GM10248 (cell line): Measurements from ENCODE around the gene THSD7A.

Experiments used
- CTCF ChIA-PET: fragments of 300-600 bp; sonication (Branson Sonifier 250); formaldehyde crosslinking; extraction: SDS; loops from one replicate; lab custom pipeline; 2021; ENCODE audit warnings: antibody characterized with exemption; lab: Yijun Ruan, JAX
- POLR2A ChIA-PET: fragments of 350-650 bp; sonication (Branson Sonifier 250); formaldehyde crosslinking; extraction: SDS; loops from one replicate; lab custom pipeline; 2020; ENCODE audit warnings: antibody characterized with exemption; lab: Yijun Ruan, JAX
- DNase-seq: peaks from one replicate; pipeline ENCODE4 v3.0.0; 2012; ENCODE audit errors: extremely low spot score
- TF ChIP-seq, protein P1 (sequence below): IDR thresholded peaks from 2 replicates; pipeline ENCODE4 v1.5.1; 2012; ENCODE audit warnings: mild to moderate bottlenecking, low read depth; ENCODE audit errors: extremely low read depth, missing control alignments, control extremely low read depth

Gene THSD7A

DNA sequence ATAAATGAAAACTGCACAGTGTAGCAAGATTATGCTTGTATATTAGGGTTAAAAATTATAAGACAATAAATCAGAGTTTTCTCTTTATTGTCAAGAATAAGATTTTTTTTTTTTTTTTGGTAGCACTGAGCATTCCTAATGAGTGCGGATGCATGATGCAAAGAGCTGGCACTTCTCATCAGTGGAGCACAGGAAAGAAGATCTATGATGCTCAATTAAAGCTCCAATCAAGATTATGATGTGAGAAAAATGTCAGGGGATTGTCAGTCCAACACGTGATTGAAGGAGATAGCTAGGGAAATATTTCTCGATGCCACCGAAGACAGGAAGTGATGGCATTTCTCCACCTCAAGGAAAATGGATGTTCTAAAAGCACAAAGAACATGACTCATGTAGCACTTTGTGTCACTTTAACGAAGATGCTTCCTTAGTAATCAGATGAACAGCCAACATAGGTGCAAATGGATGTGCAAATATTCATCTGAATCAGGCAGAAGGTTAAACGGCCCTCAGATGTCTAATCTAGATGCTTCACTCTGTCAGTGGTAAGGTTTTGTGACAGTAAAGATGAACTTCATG, 240.9 kb downstream of the THSD7A start:
- ChIA-PET POLR2A (no interaction called here), CTCF (no interaction called here)
- TF ChIP-seq, protein P1, sequence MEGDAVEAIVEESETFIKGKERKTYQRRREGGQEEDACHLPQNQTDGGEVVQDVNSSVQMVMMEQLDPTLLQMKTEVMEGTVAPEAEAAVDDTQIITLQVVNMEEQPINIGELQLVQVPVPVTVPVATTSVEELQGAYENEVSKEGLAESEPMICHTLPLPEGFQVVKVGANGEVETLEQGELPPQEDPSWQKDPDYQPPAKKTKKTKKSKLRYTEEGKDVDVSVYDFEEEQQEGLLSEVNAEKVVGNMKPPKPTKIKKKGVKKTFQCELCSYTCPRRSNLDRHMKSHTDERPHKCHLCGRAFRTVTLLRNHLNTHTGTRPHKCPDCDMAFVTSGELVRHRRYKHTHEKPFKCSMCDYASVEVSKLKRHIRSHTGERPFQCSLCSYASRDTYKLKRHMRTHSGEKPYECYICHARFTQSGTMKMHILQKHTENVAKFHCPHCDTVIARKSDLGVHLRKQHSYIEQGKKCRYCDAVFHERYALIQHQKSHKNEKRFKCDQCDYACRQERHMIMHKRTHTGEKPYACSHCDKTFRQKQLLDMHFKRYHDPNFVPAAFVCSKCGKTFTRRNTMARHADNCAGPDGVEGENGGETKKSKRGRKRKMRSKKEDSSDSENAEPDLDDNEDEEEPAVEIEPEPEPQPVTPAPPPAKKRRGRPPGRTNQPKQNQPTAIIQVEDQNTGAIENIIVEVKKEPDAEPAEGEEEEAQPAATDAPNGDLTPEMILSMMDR, result no peak
- DNase-seq, result no peak

DNA sequence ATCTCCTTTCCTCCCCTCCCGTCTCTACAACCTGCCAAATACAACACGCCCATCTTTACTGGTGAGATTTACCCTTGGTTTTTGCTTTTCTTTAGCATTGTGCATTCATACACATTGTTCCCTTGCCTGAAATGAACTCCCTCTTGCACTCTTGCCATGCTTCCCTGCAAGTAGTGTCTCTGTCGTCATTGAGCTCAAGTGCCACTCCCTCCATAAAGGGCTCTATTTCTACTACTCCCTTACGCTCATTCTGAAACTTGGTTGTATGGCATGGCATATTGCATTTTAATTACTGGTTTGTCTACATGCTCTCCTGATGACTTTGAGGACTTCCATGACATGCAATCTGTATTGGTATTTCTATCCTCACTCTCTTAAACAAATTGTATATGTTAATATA, 242.7 kb downstream of the THSD7A start:
- ChIA-PET CTCF (no interaction called here), POLR2A (no interaction called here)
- TF ChIP-seq, protein P1, result no peak
- no peak for DNase-seq

DNA sequence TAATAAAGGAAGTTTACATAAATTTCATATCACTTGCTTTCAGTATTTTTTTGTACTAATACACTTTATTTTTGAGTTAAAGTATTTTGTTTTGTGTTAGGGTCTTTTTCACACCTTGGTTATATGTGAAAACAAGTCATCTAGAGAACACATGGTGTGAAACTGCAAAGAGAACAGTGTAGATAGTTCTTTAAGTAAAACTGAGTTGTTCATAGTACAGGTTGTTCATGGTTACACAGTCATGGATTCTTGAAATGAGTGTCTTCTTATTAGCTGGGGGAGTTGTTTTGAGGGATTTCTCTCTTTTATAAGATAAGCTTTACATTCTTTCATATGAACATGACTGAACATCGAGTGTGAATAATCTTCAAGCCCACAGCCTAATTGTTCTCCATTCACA, 244.2 kb downstream of the THSD7A start:
- CTCF ChIA-PET, result interaction anchor here (1.4 kb wide), 1 partner anchor 22 kb away, joined by 3 read pairs; no protein-coding TSS in a partner anchor

DNA sequence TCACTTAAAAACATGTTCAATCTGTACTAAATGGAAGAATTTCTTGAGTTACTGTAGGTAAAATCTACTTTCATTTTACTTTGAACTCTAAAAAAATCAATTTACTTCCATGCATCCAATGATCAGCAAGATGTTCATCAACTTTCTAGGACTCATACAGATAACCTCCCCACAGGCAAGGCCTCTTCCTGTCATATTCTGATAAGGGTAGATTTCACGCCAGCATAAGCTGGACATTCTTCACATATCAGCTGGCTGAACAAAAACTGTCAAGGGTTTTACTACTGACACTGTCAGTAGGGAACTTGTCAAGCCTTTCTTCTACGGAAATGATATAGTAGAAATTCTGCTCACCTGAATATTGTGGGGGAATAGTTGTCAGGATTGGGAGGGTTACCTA, 244.9 kb downstream of the THSD7A start:
- ChIA-PET POLR2A (no interaction called here), CTCF (interaction anchor here (1.4 kb wide), 1 partner anchor 23 kb away, joined by 3 read pairs; no protein-coding TSS in a partner anchor)
- TF ChIP-seq, protein P1, result no peak
- no peak for DNase-seq

More for the DNA sequence above, 244.2 kb downstream of the THSD7A start:
- DNase-seq, result no peak
- TF ChIP-seq, protein P1, result no peak
- POLR2A ChIA-PET, result no interaction called here

DNA sequence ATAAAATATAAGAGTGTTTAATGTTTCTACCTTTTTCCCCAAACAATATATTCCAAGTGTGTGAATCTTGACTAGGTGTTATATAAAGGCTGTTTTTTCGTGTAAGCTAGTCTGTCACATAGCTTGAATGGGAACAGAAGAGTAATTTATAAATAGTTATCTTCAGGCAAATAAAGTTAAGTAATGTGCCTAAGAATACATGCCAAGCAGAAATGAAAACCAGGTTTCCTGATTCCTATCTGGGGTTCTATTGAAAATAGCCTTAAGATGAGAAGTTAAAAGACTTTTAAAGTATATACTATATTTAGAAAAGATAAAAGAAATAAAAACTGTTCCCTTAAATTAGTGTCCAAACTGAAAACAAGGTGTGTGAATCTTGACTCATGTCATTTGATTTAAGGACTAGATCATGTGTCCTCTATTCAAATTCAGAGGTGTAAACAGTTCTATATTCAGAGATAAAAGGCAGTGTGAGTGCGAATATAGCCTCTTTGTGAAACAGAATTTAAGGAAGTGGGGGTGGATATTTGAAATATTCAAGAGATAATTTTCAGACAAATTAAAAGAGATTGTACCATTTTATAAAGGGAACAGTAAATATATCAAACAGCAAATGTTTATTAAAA, 247.5 kb downstream of the THSD7A start:
- TF ChIP-seq, protein P1, result no peak
- DNase-seq, result no peak
- ChIA-PET CTCF (no interaction called here), POLR2A (no interaction called here)

DNA sequence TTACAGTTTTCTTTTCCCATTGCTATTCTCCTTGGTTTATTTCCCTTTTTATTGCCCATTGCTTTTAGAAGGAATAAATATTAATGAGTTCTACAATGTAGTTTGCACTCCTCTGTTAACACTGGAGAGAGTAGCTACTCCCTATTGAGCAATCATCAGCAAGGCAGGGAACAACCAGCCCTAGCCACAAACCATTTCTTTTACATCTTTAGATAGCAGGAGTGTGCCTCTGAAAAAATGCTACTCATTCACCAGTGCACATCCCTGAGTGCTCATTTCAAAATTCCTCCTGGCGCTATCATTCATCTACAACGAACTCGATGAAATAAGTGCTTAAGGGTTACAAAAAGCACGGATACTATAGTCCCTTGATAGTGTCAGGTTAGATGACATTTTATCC, 252.9 kb downstream of the THSD7A start:
- ChIA-PET POLR2A (no interaction called here), CTCF (no interaction called here)
- no peak for DNase-seq
- TF ChIP-seq, protein P1, result no peak

DNA sequence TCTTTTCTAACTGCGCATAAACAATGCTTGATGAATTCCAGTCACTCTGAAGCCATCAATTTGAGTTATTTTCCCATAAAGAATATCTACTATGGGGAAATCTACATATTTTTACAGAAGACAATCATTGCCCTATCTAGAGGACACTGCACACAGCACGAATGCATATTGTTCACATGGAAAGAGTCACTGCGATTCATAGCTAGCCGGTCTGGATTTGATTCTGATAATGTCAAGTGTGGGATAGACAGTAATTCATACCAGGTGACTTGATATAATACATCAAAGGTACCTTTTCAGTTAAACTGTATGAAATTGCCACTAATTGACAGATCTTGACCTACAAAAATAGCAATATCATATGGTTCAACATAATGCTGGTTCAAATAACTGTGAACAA, 255.7 kb downstream of the THSD7A start:
- ChIA-PET POLR2A (no interaction called here), CTCF (interaction anchor here (1.1 kb wide), 1 partner anchor 74 kb away, joined by 3 read pairs; no protein-coding TSS in a partner anchor)
- TF ChIP-seq, protein P1, result no peak
- DNase-seq, result no peak
